Kasumi-1 (cell line): ENCODE results near the gene NFYC.
A peak's percentile ranks its signal among the peaks of the same experiment; 100 is the strongest.

Experiments used
- DNase-seq, 2 experiments: peaks; one replicate each; lab custom pipeline; 2025; lab: John Stamatoyannopoulos, UW

Gene NFYC

DNA sequence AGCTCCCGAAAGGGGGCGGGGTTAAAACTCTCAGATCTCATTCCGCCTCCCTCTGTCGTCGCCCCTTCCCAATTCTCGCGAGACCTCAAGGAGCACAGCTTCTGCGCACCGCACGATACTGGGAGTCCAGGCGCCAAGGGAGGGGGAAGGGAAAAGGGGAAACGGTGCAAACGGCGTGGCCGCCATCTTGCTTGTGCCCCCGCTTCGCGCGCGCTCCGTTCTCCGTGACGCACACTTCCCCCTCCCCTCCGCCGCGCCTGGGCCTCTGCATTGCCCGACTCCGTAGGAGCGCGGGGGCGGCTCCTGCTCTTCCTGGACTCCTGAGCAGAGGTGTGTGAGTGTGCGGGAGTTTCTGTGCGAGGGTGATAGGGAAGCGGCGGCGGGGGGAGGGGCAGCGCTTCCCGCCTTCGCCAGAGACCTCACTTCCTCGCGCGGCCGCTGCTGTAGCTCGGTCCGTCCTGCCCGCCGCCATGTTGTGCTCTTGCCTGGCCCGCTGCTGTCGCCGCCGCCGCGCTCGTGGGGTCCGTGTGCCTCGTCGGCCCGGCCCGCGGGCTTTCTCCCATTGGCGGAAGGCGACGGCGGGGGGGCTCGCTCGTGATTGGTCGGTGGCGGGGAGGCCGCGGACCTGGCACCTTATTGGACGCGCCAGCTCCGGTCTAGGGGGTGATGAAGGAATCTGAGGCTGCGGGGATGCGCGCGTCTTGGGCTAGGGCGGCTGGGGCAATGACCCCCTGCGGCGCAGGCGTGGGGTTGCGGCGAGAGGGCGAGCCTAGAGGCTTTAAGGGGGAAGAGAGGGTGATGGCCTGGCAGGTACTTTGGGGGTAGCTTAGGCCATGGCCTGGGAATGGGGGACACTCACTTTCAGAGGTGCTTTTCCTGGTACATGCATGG is at the start of gene NFYC:
Gene NFYC (plus strand): TSS at position 167 of the 891 bp plus-strand sequence. CDS start 47,140 bp downstream, outside the sequence.
- DNase-seq = peak; percentile 98

DNA sequence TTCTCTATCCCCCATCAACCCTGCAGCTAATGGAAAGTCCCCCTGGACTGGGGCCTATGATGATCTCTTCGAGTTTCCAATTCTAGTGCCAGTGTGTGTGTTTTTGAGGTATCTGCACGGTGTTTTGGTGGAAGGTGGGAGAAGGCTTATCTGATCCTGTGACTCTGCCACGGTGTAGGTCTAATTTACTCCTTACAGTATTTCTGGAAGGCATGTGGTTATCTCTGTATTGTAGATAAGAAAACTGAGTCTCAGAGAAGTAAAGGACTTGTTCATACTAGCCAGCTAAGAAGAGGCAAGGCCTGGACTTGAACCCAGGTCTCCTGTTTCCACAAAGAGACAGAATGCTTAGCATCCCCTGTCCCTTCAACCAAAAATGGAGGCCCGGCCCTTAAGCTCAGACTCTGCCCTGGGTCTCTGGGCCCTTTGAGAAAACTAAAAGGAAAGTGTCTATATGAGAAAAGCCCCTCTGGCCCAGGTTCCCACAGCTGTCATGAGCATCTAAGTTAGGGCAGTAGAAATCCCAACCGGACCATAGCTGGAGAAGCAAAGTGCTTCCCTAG is 46.3 kb upstream of the NFYC start:
- no peak for DNase-seq

DNA sequence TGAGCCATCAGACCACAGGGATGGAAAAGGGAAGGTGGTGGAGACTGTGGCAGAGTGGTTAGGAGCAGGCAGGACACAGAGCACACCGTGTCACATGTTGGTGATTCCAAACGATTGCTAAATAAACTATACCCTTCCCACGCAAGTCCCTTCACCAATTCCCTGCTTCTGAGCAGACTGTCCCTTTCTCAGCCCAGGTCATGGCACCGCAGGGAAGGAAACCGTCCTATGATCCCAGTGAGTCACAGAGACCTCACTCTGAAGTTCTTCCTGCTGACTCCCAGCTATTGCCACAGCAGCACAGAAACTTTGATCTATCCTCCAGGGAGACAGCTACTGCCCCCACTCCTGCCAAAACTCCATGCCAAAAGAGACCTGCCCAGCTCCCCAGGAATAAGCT is 45.2 kb upstream of the NFYC start:
- DNase-seq = no peak

DNA sequence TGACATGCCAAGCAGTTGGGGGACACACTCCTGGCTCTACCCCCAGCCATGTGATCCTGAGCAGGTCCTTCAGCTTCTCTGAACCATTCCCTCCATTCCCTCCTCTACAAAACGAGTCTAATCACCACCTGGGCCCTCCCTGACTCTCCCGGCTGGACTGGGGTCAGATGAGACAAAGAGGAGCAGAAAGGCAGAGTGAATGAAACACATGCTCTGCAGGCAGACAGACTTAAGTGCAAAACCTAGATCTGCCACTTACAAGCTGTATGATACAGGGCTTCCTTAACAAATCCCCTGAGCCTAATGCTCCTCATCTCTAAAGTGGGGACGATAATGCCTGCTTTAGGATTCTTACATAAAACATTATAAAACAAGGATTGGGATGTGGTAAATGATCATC is 43.3 kb upstream of the NFYC start:
- DNase-seq = no peak

DNA sequence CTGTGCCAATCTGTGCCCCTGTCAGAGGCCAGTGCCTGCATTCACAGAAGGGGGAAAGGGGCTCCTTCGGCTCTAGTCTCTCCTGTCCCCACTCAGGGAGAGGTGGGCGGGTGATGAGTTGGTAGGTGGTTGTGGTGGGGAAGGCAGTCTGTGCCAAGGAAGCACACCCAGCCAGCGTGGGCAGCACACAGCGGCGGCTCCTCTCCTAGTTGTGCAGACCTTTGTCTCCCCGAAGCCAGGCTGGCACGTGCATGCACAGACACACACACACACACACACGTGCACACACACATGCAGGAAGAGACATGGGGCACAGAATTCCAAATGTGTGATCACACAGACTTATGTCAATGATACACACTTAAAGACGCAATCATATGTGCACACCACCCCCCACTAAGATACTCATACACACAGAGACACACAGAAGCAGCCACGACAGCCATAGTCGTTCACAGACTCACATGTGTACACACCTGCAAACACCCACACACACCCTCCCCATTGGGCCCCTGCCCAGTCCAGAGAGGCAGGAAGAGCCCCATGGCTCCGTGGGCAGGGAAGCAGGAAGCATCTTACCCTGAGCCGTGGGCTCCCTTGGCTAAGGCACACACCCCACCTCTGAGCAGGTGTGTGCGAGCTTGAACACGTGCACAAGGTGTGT is 42.4 kb upstream of the NFYC start:
- no peak for DNase-seq

DNA sequence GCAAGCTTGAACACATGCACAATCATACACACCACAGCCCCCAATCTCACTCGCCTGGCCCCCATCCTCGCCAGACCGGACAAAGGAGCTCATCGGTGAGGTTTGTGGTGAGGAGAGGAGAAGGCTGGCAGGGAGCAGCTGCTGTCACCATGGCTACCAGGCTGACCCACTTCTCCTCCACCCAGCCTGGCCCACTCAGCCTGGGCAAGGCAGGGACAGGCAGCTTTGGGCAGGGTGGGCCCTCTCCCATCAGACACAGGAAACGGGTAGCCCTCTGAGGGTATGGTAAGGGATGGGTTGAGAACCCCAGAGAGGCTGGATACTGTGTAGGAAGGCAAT is 41.9 kb upstream of the NFYC start:
- no peak for DNase-seq

DNA sequence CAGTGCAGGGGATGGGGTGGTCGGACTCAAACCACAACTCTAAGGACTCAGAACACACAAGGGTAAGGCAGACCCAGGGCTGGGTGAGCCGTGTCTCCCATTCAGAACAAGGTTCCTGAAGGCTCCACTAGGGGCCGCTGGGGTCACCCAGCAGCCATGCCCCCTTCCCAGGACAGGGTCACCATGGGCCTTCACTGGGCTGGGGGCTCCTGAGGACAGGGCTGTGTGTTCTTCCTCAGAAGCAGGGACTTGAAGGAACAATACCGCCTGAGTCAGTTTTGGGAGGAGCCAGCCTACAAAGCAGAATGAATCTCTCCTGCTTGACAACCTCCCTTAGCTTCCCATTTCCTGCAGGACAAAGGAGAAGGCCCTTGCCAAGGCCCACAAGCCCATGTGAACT is 41.4 kb upstream of the NFYC start:
- no peak for DNase-seq

DNA sequence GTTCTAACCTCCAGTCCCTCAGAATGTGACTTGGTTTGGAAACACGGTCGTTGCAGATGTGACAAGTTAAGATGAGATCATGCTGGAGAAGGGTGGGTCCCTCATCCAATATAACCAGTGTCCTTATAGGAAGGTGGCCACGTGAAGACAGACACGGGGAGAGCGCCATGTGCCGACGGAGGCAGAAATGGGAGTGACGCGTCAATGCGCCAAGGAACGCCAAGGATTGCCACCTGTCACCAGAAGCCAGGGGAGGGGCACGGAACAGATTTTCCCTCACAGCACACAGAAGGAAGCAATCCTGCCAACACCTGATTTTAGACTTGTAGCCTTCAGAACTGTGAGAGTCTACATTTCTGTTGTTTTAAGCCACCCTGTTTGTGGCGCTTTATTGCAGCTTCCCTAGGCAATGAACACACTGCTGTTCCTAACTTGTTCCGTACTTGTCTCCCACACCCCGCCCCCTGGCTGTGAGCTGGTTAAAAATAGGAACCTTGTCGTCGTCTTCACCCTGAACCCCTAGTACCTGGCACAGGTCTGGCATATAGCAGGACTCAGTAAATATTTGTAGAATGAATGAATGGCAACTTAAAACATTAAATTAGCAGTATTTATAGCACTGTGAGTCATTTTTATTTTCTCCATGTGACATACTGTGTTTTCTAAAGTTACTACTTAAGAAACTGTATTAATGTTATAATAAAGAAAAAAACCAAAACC is 40.2 kb upstream of the NFYC start:
- peak in 1 of 2 experiments; percentile 12 for DNase-seq

DNA sequence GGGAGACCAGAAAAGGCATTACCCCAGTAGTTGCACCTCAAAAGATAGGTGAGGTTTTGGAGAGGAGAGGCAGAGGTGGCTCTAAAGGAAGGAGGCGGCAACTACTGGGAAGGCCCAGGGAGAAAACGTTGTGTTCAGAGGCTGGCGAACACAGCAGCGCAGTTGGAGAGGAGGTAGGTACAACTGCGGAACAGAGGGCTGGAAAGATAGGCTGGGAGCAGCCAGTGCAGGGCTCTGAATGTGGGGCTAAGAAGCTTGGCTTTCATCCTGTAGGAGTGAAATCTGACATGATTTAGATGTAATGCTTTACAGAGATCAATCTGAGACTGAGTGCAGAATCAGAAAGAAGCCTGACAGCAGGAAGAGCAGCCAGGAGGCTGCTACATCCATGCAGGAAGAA is 39.0 kb upstream of the NFYC start:
- no peak for DNase-seq

DNA sequence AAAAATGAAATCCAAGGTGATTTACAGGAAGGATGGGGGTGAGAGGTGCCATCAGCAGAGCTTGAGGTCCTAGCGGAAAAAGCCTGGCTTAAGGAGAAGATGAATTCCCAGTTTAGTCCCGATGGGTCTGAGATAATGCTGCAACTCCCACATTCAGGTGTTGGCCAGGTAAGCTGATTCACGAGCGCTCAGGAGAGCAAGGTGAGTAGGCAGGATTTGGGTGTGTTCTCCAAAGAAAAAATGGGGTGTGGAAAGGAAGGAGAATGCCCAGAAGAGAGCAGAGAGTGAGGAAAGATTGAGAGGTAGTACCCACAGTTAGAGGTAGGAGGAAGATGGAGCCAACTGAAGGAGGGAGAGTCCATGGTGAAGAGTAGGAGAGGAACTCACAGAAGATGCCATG is 38.5 kb upstream of the NFYC start:
- DNase-seq = no peak

DNA sequence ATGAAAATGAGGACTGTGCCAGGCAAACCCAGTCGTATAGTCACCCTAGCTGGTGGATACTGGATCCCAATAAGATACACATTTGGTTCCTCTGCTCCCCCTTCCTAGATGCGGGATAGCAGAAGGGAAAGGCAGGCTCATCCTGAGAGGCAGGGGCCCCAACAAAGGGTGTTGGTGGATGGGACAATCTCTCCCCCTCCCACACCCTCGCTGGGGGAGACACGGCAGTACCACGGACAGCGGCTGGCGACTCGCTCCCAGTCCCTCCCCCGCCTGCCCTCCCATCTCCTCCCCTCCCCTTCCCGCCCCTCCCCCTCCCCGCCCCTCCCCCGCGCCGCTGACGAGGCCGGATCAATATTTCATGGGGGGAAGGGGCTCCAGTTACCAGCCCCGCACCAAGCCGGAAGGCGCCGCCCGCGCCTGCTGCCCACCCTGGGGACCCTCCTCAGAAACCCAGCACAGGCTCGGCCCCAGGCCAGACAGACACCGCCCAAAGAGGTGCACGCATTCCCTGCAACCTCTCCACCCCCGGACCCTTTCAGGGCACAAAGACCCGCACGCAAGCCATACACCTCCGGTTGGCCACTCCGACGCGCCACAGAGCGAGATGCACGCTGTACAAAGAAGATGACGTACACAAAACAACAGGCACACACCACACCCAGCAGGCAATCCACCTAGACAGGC is 37.5 kb upstream of the NFYC start:
- no peak for DNase-seq

DNA sequence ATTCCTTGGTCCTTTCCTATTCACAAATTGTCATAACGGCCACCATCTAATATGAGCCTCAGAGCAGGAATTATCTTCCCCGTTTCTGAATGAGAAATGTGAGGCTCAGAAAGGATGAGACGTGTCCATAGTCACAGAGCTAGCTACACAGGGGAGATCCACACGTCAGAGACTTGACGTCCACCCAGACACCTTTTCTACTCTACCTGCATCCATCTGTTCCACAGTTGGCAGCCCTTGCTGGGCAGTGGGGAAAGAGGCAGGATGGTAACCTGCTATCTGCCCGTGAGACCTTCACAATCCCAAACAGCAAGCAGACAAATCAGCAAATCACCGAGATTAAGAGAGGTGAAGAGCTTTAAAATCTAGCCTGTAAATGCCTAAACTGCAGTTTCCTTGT is 34.5 kb upstream of the NFYC start:
- DNase-seq = no peak

DNA sequence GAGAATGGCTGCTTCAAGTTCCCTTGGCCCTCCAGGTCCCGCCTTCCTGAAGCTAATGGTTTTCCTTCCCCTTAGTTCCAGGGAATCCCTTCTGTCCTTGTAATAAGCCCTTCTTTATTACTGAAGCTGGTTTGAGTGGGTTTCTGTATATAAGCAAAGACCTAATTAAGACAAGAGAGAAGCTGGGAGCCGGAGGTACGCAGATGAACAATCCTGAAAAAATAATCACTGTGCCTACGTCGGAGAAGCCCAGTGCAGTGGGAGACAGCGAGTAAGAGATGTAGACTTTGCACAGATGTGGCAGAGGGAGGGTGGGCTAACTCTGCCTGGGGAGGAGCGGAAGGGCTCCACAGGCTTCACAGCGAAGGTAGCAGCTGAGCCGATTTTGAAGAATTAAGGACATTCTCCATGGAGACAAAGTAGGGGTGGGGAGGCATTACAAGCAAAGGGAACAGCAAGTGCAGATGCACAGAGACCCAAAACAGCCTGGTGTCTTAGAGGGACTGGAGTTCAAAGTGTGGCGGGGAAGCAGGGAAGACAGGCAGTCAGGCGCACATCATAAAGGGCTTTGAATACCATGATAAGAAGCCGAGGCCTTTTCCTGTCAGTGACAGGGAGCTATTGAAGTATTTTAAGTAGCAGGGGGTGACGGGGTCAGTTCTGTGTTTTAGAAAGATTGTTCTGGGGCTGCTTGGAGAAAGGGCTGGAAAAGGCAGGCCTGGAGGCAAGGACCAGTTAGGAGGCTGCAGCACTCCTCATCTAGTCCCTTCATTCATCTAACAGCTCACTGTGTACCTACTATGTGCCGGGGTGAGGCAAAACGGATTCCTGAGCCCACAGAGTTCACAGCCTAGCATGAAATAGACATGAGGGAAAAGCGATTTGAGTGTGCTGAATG is 32.5 kb upstream of the NFYC start:
- no peak for DNase-seq

DNA sequence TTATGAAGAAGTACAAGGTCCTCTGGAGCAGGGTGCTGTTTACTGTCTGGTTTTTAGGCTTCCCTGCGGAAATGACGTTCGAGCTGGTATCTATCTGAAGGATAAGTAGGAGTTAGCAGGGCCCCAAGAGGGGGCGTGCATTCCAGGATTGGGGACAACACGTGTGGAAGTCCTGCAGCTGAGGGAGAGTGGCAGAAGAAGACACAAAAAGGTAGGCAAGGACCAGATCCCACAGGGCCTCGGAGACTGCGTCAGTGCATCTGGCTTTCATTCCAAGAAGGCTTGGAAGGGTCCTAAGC is 31.9 kb upstream of the NFYC start:
- no peak for DNase-seq

DNA sequence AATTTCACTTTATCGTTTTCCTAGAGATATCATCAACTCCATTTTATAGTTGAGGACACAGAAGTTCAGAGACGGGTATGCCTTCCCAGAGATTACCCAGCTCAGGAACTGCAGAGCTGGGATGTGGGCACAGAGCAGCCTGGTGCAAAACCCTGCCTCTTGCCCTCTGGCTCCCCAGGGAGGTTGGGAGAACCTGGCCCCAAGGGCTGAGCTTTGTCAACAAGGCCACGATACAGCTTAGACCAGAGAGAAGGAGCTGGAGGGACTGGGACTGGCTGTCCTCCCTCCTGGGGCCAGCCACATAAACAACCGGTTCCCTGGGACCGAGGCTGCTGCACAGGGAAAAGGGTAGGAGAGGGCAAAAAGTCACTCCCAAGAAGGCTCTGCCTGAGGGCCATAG is 29.8 kb upstream of the NFYC start:
- no peak for DNase-seq

DNA sequence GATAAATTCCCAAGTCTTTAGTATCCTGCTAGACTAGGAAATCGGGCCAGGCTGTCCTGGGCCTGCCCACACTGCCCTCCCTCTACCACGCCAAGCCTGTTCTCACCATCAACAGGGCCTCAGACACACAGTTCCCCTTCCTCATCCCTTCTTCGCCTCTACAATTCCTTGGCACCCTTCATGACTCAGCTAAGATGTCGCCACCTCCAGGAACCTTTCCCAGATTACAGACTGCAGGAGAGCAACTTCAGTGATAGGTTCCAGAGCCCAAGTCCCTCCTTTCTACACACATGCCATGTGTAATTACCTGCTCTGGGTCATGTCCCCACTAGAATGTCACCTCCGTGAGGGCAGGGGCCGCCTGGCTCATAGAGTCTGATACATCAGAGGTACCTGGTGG is 29.4 kb upstream of the NFYC start:
- DNase-seq = no peak

DNA sequence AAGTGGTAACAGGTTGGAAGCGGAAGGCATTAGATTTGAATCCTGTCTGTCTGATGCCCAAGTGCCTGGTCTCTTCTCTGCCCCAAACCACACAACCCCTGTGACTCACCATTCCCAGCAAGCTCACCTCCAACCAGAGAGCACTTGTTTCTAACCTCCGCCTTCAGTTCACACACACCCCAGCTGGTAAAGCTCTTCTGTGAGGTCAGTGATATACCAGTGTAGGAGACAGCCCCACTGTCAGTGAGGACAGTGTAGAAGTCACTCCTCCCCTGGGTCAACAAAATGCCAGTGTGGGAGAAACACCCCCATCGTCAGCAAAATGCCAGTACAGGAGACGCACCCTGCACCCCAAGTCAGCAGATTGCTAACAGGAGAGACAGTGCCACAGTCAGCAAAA is 28.6 kb upstream of the NFYC start:
- no peak for DNase-seq

DNA sequence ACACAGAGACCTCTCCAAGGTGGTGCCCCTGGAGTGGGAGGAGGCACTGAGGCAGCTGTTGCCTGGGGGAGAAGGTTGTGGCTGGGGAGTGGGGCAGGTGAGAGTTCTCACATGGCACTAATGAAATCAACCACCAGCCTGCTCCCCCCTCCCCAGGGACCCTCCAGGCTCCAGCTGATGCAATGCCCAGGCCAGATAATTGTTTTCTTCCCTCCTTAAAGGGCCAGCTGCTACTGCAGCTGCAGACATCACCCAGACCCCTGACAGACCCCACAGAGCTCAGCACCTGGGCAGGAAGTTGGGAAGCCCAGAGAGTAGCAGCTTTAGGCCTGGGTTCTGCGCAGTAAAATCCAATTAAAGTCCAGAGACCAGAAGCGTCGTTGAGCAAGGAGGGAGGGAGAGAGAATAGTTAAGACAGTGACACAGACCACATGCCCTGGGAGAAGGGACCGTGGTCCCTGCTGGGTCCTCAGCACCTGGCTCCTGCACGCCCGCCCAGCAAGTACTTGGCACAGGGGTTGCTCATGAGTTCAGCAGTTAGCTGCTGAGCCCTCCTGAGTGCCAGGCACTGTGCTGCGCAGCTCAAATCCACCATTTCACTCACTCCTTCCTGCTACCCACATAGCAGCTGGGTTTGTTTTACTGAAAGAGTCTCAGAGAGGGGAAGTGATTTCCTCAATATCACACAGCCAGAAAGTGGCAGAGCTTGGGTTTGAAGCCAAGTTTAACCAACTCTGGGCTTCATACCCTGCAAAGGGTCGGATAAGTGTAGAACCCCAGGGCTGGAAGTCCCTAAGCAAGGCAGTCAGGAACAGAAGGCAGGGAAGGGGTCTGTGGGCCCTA is 28.0 kb upstream of the NFYC start:
- DNase-seq = no peak

DNA sequence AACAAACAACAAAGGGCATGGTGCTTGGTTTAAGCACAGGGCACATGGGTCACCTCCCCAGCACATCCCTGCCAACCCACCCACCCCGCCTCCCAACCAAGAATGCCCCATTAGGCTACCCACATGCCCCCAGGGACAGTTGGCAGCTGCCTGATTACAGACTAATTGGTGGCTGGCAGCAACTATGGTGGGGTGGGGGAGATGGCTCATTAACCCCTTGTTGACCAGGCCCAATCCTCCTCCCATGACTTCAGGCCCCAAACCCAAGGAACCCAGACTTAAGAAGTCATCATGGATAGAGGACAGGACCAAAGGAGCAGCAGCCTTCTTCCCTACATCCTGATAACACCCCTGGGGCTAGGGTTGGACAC is 27.4 kb upstream of the NFYC start:
- no peak for DNase-seq

DNA sequence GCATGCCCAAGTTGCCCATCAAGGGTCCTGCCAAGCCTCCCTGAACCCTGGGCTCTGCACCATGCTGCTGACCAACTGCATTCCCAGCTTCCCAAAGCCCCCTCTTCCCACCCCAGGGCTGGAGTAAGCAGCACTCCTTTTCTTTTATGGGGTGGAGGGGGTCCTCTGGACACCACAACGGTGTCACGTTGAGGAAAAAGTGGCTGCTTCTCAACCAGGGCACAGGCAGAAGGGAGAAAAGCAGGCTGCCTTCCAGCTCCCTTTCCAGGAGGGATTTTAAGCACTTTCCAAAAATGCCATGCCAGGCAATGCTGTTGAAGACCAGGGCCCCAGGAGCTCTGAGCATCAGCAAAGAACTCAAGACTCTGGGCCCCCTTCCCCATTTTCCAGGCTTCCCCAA is 26.7 kb upstream of the NFYC start:
- DNase-seq = no peak
